ENCODE results near the gene AGTRAP. TPM values are rescaled to one million over a fixed set of nuclear protein-coding genes. Genes with fewer than 3 reads are reported as not detected.

Gene AGTRAP
- total RNA-seq, 1 experiment from 2014 or later: 22.6 TPM

- Histone ChIP-seq H3K36me3 (no peaks in the 10 kb centered on the region), H3K4me3 (no peak overlapping the region), H3K27me3 (replicated peaks) (no peaks in the 10 kb centered on the region), H3K4me1 (replicated peaks) (no peaks in the 10 kb centered on the region), H3K27ac (no peak overlapping the region), H3K9me3 (replicated peaks) (no peaks in the 10 kb centered on the region)
- peak in 1 of 2 experiments; percentile 9 for DNase-seq (ENCODE audit: low read depth in 1 of 2, low spot score in 2 of 2)
These were observed 13.3 kb downstream of the AGTRAP start for GRCh38 chr1:11749203-11749689.

DNA sequence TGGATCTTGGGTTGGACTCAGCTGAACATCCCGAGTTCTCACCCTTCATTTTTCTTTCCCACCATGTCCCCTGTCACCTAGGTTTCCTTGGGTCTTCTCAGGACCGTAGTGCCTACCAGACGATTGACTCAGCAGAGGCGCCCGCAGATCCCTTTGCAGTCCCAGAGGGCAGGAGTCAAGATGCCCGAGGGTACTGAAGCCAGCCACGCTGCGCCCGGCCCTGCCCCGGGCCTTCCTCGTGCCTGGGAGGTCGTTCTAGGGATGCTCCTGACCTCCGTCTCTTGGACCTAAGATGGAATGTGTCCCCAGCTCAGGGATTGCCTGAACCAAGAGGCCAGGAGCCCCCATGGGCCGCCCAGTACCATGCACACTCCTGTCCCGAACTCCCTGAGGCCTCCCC is 14.1 kb downstream of the AGTRAP start:
- Histone ChIP-seq H3K4me3 (no peak overlapping the region), H3K36me3 (no peaks in the 10 kb centered on the region), H3K9me3 (replicated peaks) (no peaks in the 10 kb centered on the region), H3K27me3 (replicated peaks) (no peaks in the 10 kb centered on the region), H3K27ac (no peak overlapping the region), H3K4me1 (replicated peaks) (no peaks in the 10 kb centered on the region)
- DNase-seq (ENCODE audit: low read depth in 1 of 2, low spot score in 2 of 2): no peak

GRCh38 chr1:11751087-11751486 is 15.2 kb downstream of the AGTRAP start:
- no peaks in the 10 kb centered on the region for H3K9me3 ChIP-seq (replicated peaks)
- no peaks in the 10 kb centered on the region for H3K36me3 ChIP-seq
- no peak overlapping the region for H3K27ac ChIP-seq
- no peak overlapping the region for H3K4me3 ChIP-seq
- no peaks in the 10 kb centered on the region for H3K27me3 ChIP-seq (replicated peaks)
- H3K4me1 ChIP-seq (replicated peaks): no peaks in the 10 kb centered on the region
- DNase-seq (ENCODE audit: low read depth in 1 of 2, low spot score in 2 of 2): no peak

DNA sequence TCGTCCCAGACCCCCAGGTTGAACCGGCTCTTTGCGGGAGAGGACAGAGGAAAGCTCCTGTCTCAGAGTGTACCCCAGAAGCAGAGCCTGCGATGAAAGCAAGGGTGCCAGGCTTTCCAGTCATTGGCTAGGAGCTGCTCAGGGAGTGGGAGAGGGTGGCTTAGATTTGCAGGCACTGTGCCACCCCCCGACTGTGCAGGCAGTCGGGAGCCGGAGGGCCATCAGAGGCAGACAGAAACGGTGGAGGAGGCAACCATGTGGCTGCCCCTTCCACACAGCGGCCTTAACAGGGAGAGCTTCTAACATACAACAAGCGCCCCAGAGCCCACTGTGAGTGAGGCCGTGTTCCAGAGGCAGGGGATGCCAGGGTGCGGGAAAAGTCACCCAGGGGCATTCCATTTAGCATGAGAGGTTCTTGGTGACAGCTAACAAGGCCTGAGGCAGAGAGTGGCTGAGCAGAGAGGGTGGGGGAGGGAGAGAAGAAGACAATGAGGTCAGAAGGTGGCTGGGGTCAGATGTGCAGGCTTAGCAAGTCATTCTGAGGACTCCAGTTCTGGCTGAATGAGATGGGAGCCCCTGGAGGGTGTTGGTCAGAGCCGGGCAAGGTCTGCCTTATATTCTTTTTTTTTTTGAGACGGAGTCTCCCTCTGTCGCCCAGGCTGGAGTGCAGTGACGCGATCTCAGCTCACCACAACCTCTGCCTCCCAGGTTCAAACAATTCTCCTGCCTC is 16.6 kb downstream of the AGTRAP start:
- H3K4me1 ChIP-seq (replicated peaks): no peaks in the 10 kb centered on the region
- H3K27ac ChIP-seq: no peak overlapping the region
- H3K9me3 ChIP-seq (replicated peaks): peaks cover 6% of the 10 kb centered on the region; the same call in 1 of the 2 replicates
- DNase-seq (ENCODE audit: low read depth in 1 of 2, low spot score in 2 of 2): no peak
- no peaks in the 10 kb centered on the region for H3K36me3 ChIP-seq
- H3K27me3 ChIP-seq (replicated peaks): peaks cover 7% of the 10 kb centered on the region
- no peak overlapping the region for H3K4me3 ChIP-seq

DNA sequence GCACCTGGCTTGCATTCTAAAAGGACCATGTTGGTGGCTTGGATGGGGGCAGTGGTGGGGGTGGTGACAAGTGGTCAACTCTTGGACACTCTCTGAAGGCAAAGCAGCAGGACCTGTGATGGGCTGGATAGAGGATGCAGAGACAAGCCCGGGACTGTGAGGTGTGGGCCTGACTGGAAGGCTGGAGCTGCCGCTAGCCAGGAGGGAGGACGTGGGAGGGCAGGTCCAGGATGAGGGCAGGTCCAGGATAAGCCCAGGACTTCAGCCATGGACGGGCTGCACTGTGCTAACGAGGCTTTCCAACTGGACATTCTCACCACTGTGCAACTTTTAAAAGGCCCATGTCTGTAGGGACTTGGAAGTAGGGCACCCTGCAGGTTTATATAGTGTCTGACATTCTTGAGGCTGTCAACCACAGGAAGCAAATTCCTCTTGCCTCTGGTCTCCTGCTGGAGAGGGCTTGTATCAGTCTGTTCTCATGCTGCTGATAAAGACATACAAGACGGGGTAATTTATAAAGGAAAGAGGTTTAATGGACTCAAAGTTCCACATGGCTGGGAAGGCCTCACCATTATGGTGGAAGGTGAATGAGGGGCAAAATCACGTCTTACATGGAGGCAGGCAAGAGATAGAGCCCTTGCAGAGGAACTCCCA is 17.7 kb downstream of the AGTRAP start:
- H3K27ac ChIP-seq: no peak overlapping the region
- H3K4me1 ChIP-seq (replicated peaks): no peaks in the 10 kb centered on the region
- DNase-seq (ENCODE audit: low read depth in 1 of 2, low spot score in 2 of 2): no peak
- H3K9me3 ChIP-seq (replicated peaks): peaks cover 6% of the 10 kb centered on the region; the same call in 1 of the 2 replicates
- no peak overlapping the region for H3K4me3 ChIP-seq
- peaks cover 9% of the 10 kb centered on the region for H3K27me3 ChIP-seq (replicated peaks)
- H3K36me3 ChIP-seq: no peaks in the 10 kb centered on the region

GRCh38 chr1:11757047-11757446 is 21.1 kb downstream of the AGTRAP start:
- H3K27ac ChIP-seq: no peak overlapping the region
- H3K9me3 ChIP-seq (replicated peaks): peaks cover 6% of the 10 kb centered on the region
- H3K4me3 ChIP-seq: no peak overlapping the region
- H3K4me1 ChIP-seq (replicated peaks): no peaks in the 10 kb centered on the region
- no peaks in the 10 kb centered on the region for H3K36me3 ChIP-seq
- no peak for DNase-seq (ENCODE audit: low read depth in 1 of 2, low spot score in 2 of 2)
- H3K27me3 ChIP-seq (replicated peaks): peaks cover 16% of the 10 kb centered on the region

GRCh38 chr1:11759791-11760190 is 23.9 kb downstream of the AGTRAP start:
- H3K4me3 ChIP-seq: no peak overlapping the region
- H3K27ac ChIP-seq: no peak overlapping the region
- DNase-seq (ENCODE audit: low read depth in 1 of 2, low spot score in 2 of 2): no peak
- peaks cover 17% of the 10 kb centered on the region for H3K27me3 ChIP-seq (replicated peaks)
- H3K4me1 ChIP-seq (replicated peaks): no peaks in the 10 kb centered on the region
- H3K36me3 ChIP-seq: no peaks in the 10 kb centered on the region
- peaks cover 6% of the 10 kb centered on the region for H3K9me3 ChIP-seq (replicated peaks)

- DNase-seq (ENCODE audit: low read depth in 1 of 2, low spot score in 2 of 2): no peak
These were observed 25.3 kb downstream of the AGTRAP start for GRCh38 chr1:11761285-11761684.

GRCh38 chr1:11761988-11762406 is 26.1 kb downstream of the AGTRAP start, which contains the start of gene C1orf167:
Gene C1orf167, plus strand, starts transcription at chr1:11762193. Its CDS starts 2,208 bp downstream, at chr1:11764401.
- Histone ChIP-seq H3K27me3 (replicated peaks) (peaks cover 16% of the 10 kb centered on the region), H3K27ac (no peak within 1 kb of the TSS), H3K36me3 (no peaks in the 10 kb centered on the region), H3K4me1 (replicated peaks) (no peaks in the 10 kb centered on the region), H3K4me3 (no peak within 1 kb of the TSS), H3K9me3 (replicated peaks) (peaks cover 4% of the 10 kb centered on the region)
- DNase-seq (ENCODE audit: low read depth in 1 of 2, low spot score in 2 of 2): no peak

More at GRCh38 chr1:11761285-11761684, 25.3 kb downstream of the AGTRAP start:
- Histone ChIP-seq H3K9me3 (replicated peaks) (peaks cover 6% of the 10 kb centered on the region), H3K27me3 (replicated peaks) (peaks cover 17% of the 10 kb centered on the region), H3K4me3 (no peak overlapping the region), H3K27ac (no peak overlapping the region), H3K36me3 (no peaks in the 10 kb centered on the region), H3K4me1 (replicated peaks) (no peaks in the 10 kb centered on the region)

GRCh38 chr1:11764115-11764514 is 28.2 kb downstream of the AGTRAP start:
- Histone ChIP-seq H3K9me3 (replicated peaks) (no peaks in the 10 kb centered on the region; the same call in 1 of the 2 replicates), H3K27me3 (replicated peaks) (peaks cover 13% of the 10 kb centered on the region), H3K4me1 (replicated peaks) (no peaks in the 10 kb centered on the region), H3K36me3 (no peaks in the 10 kb centered on the region), H3K27ac (no peak overlapping the region), H3K4me3 (no peak overlapping the region)
- DNase-seq (ENCODE audit: low read depth in 1 of 2, low spot score in 2 of 2): no peak

DNA sequence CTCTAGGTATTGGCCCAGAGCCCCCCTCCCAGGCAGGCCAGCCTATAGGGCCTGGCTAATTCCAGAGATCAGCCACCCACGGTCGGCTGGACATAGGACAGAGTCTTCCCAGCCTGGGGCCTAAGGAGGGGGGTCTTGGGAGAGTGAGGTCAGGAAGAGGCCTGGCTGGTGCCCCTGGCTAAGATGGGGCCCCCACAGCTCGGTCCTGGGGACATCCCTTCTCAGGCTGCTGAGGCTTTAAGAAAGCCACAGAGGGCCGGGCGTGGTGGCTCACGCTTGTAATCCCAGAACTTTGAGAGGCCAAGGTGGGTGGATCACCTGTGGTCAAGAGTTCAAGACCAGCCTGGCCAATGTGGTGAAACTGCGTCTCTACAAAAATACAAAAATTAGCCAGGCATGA is 28.6 kb downstream of the AGTRAP start:
- Histone ChIP-seq H3K27ac (no peak overlapping the region), H3K4me1 (replicated peaks) (no peaks in the 10 kb centered on the region), H3K4me3 (no peak overlapping the region), H3K27me3 (replicated peaks) (peaks cover 13% of the 10 kb centered on the region), H3K9me3 (replicated peaks) (no peaks in the 10 kb centered on the region; the same call in 1 of the 2 replicates), H3K36me3 (no peaks in the 10 kb centered on the region)
- DNase-seq (ENCODE audit: low read depth in 1 of 2, low spot score in 2 of 2): no peak

GRCh38 chr1:11765661-11766428 is 29.9 kb downstream of the AGTRAP start:
- Histone ChIP-seq H3K27ac (no peak overlapping the region), H3K27me3 (replicated peaks) (peaks cover 19% of the 10 kb centered on the region), H3K4me3 (no peak overlapping the region), H3K4me1 (replicated peaks) (no peaks in the 10 kb centered on the region), H3K9me3 (replicated peaks) (no peaks in the 10 kb centered on the region), H3K36me3 (no peaks in the 10 kb centered on the region)
- DNase-seq (ENCODE audit: low read depth in 1 of 2, low spot score in 2 of 2): no peak

DNA sequence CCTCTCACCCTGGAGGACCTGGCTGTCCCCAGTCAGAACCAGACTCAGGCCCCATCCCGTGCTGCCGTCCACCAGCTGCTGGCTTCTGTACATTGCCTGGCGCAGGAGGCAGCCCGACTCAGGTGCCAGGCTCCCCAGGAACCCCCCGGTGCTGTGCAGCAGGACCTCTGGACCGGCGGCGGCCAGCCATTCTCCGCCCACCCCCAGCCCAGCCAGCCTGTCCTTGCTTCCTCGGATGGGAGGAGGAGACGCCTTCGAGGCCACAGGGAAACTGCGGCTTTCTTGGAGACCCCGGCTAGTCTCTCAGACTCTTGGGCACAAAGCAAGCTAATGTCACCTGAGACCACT is 30.5 kb downstream of the AGTRAP start:
- no peak for DNase-seq (ENCODE audit: low read depth in 1 of 2, low spot score in 2 of 2)
- no peaks in the 10 kb centered on the region for H3K4me1 ChIP-seq (replicated peaks)
- H3K27me3 ChIP-seq (replicated peaks): peaks cover 22% of the 10 kb centered on the region
- H3K27ac ChIP-seq: no peak overlapping the region
- H3K4me3 ChIP-seq: no peak overlapping the region
- H3K36me3 ChIP-seq: no peaks in the 10 kb centered on the region
- no peaks in the 10 kb centered on the region for H3K9me3 ChIP-seq (replicated peaks)

Measured in SJSA1 (cell line).